Mucosa of stomach (tissue), 1 donor: Measurements from ENCODE around the gene CFTR.
"Not testable (repeated sequence)": the region's sequence is repeated elsewhere in the genome, so short reads cannot be mapped to it uniquely, and the experiment has no call there.

Experiments used
- H3K27me3 ChIP-seq: one replicate; pipeline ENCODE4 v1.7.0; 2013; ENCODE audit warnings: mild to moderate bottlenecking, low read length; ENCODE audit not compliant: control insufficient read depth, insufficient read depth
- H3K36me3 ChIP-seq: one replicate; pipeline ENCODE4 v1.7.0; 2013; ENCODE audit warnings: low read length; ENCODE audit not compliant: control insufficient read depth, insufficient read depth
- H3K4me1 ChIP-seq: one replicate; pipeline ENCODE4 v1.7.0; 2013; ENCODE audit warnings: mild to moderate bottlenecking, low read length; ENCODE audit not compliant: control insufficient read depth, insufficient read depth
- H3K4me3 ChIP-seq: one replicate; pipeline ENCODE4 v1.7.0; 2013; ENCODE audit warnings: low read length
- H3K9ac ChIP-seq: one replicate; pipeline ENCODE4 v1.7.0; 2013; ENCODE audit warnings: mild to moderate bottlenecking, low read length, moderate library complexity
- H3K9me3 ChIP-seq: one replicate; pipeline ENCODE4 v1.7.0; 2013; ENCODE audit warnings: mild to moderate bottlenecking, low read length, moderate library complexity; ENCODE audit not compliant: control insufficient read depth
- donor health status: Pancreatic carcinoma.

Gene CFTR

DNA sequence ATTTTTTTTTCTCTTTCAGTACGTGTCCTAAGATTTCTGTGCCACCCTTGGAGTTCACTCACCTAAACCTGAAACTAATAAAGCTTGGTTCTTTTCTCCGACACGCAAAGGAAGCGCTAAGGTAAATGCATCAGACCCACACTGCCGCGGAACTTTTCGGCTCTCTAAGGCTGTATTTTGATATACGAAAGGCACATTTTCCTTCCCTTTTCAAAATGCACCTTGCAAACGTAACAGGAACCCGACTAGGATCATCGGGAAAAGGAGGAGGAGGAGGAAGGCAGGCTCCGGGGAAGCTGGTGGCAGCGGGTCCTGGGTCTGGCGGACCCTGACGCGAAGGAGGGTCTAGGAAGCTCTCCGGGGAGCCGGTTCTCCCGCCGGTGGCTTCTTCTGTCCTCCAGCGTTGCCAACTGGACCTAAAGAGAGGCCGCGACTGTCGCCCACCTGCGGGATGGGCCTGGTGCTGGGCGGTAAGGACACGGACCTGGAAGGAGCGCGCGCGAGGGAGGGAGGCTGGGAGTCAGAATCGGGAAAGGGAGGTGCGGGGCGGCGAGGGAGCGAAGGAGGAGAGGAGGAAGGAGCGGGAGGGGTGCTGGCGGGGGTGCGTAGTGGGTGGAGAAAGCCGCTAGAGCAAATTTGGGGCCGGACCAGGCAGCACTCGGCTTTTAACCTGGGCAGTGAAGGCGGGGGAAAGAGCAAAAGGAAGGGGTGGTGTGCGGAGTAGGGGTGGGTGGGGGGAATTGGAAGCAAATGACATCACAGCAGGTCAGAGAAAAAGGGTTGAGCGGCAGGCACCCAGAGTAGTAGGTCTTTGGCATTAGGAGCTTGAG, at the start of gene CFTR:
CFTR (plus strand) TSS at position 801 of the 830 bp plus-strand sequence. CDS start 70 bp downstream, outside the sequence.
- Histone ChIP-seq H3K4me1 (no peaks in the 10 kb centered on the region), H3K9ac (peak within 1 kb of the TSS; percentile 76), H3K9me3 (no peaks in the 10 kb centered on the region), H3K36me3 (no peaks in the 10 kb centered on the region), H3K27me3 (peaks cover 2% of the 10 kb centered on the region), H3K4me3 (peak within 1 kb of the TSS; percentile 62)

- no peaks in the 10 kb centered on the region for H3K4me1 ChIP-seq
- H3K27me3 ChIP-seq: no peaks in the 10 kb centered on the region
- no peak overlapping the region for H3K9ac ChIP-seq
- no peaks in the 10 kb centered on the region for H3K9me3 ChIP-seq
- no peaks in the 10 kb centered on the region for H3K36me3 ChIP-seq
- H3K4me3 ChIP-seq: no peak overlapping the region
Measured at GRCh38 chr7:117435475-117436043, 44.3 kb upstream of the CFTR start.

GRCh38 chr7:117444646-117445045, 35.2 kb upstream of the CFTR start:
- Histone ChIP-seq H3K27me3 (no peaks in the 10 kb centered on the region), H3K4me1 (no peaks in the 10 kb centered on the region), H3K4me3 (no peak overlapping the region), H3K36me3 (no peaks in the 10 kb centered on the region), H3K9ac (no peak overlapping the region), H3K9me3 (no peaks in the 10 kb centered on the region)

DNA sequence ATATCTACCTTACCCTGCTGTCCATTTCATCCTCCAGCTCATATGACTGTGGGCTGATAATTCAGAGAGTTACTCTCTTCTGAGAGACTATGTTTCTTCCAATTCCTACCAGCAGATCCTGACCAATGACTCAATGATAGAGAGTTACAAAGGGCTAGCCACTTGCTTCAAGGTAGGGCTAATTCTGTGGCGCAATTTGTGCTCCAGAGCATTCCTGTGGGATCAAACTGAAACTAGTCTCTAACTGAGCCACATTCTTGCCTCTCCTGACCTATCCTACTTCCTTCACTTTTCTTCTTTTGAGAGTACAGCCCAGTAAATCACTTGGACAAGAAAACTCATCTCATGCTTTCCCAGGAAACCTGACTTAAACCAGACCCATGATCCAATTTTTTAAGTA, 34.6 kb upstream of the CFTR start:
- Histone ChIP-seq H3K9ac (no peak overlapping the region), H3K4me3 (no peak overlapping the region), H3K27me3 (no peaks in the 10 kb centered on the region), H3K36me3 (no peaks in the 10 kb centered on the region), H3K4me1 (no peaks in the 10 kb centered on the region), H3K9me3 (no peaks in the 10 kb centered on the region)

GRCh38 chr7:117446220-117446815, 33.5 kb upstream of the CFTR start:
- Histone ChIP-seq H3K4me3 (no peak overlapping the region), H3K9me3 (no peaks in the 10 kb centered on the region), H3K4me1 (no peaks in the 10 kb centered on the region), H3K9ac (no peak overlapping the region), H3K27me3 (no peaks in the 10 kb centered on the region), H3K36me3 (no peaks in the 10 kb centered on the region)

DNA sequence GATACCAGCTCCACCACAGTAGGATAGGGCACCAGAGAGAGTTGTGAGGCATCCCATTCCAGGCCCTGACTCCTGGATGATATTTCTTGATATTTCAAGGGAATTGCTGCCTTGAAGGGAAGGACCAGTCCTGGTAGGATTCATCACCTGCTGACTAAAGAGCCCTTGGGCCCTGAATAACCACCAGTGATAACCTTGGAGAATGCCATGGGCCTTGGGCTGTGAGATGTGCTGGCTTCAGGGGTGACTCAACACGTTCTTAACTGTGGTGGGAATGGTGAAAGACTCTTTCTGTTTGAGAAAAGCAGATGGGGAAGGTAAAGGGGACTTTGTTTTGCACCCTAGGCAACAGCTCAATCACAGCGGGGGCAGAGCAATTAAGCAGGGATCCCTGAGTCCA, 31.2 kb upstream of the CFTR start:
- Histone ChIP-seq H3K4me3 (no peak overlapping the region), H3K4me1 (no peaks in the 10 kb centered on the region), H3K27me3 (no peaks in the 10 kb centered on the region), H3K9me3 (no peaks in the 10 kb centered on the region), H3K9ac (no peak overlapping the region), H3K36me3 (no peaks in the 10 kb centered on the region)

GRCh38 chr7:117458977-117459583, 20.7 kb upstream of the CFTR start:
- no peaks in the 10 kb centered on the region for H3K9me3 ChIP-seq
- peaks cover 4% of the 10 kb centered on the region for H3K4me1 ChIP-seq
- H3K36me3 ChIP-seq: no peaks in the 10 kb centered on the region
- H3K9ac ChIP-seq: no peak overlapping the region
- no peak overlapping the region for H3K4me3 ChIP-seq
- H3K27me3 ChIP-seq: no peaks in the 10 kb centered on the region

DNA sequence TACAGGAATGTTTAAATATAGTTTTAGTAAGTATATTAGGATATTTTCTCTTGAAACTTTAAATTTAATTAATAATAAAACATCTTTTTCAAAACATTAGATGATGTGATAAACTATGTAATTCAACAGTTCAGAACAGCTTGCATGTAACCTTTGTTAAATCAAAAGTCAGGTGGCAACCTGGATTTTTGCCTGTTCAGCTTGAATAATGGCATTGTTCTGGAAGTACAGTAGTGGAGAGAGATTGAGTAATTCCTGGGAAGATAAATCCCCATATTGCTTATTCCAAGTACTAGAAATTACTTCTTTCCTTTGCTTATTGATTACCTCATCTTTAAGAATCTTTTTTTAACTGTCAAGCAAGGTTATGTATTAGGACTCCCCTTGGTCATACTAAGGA, 20.1 kb upstream of the CFTR start:
- no peaks in the 10 kb centered on the region for H3K27me3 ChIP-seq
- H3K9me3 ChIP-seq: no peaks in the 10 kb centered on the region
- H3K4me1 ChIP-seq: peaks cover 4% of the 10 kb centered on the region
- no peak overlapping the region for H3K4me3 ChIP-seq
- no peaks in the 10 kb centered on the region for H3K36me3 ChIP-seq
- no peak overlapping the region for H3K9ac ChIP-seq

DNA sequence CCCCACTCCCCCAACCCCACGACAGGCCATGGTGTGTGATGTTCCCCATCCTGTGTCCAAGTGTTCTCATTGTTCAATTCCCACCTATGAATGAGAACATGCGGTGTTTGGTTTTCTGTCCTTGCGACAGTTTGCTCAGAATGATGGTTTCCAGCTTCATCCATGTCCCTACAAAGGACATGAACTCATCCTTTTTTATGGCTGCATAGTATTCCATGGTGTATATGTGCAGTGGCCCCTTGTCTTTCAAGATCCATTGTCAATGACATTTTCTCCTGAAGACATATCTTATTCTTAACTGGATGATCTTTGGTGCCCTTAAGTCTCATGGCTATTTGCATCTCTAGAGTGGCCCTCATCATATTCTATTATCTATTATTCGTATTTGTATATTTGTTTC, 19.0 kb upstream of the CFTR start:
- H3K4me1 ChIP-seq, H3K9ac ChIP-seq, H3K27me3 ChIP-seq: not testable (repeated sequence)

GRCh38 chr7:117468174-117468573, 11.7 kb upstream of the CFTR start:
- H3K9me3 ChIP-seq: no peaks in the 10 kb centered on the region
- no peaks in the 10 kb centered on the region for H3K4me1 ChIP-seq
- no peaks in the 10 kb centered on the region for H3K36me3 ChIP-seq
- H3K27me3 ChIP-seq: no peaks in the 10 kb centered on the region
- H3K4me3 ChIP-seq: no peak overlapping the region
- no peak overlapping the region for H3K9ac ChIP-seq

More for the DNA sequence above, 19.0 kb upstream of the CFTR start:
- H3K9me3 ChIP-seq, H3K36me3 ChIP-seq, H3K4me3 ChIP-seq: not testable (repeated sequence)

GRCh38 chr7:117470777-117471176, 9.0 kb upstream of the CFTR start:
- H3K9ac ChIP-seq: no peak overlapping the region

DNA sequence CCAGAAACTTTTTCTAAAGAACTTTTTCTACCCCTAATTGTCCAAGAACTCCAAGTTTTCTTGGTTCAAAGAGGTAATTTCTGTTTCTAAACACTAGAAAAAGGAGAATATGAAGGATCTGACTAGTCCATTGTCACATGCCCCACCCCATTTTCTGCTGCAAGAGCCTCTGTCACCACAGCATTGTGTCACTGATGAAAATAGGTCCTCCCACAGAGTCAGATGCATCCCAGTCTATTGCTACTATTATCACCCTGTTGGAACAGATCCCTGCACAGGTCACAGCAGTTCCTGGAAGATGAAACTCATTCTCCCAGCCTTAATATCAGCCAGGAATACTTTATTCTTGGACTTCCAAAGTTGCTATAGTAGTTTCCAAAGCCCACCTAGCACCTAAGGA, 7.5 kb upstream of the CFTR start:
- Histone ChIP-seq H3K4me3 (no peak overlapping the region), H3K4me1 (no peaks in the 10 kb centered on the region), H3K27me3 (no peaks in the 10 kb centered on the region), H3K9me3 (no peaks in the 10 kb centered on the region), H3K36me3 (no peaks in the 10 kb centered on the region), H3K9ac (no peak overlapping the region)

More at GRCh38 chr7:117470777-117471176, 9.0 kb upstream of the CFTR start:
- no peaks in the 10 kb centered on the region for H3K27me3 ChIP-seq
- no peak overlapping the region for H3K4me3 ChIP-seq
- H3K9me3 ChIP-seq: no peaks in the 10 kb centered on the region
- H3K4me1 ChIP-seq: no peaks in the 10 kb centered on the region
- H3K36me3 ChIP-seq: no peaks in the 10 kb centered on the region
